Measurements from ENCODE around the gene C11orf16.
"Not testable (repeated sequence)": the region's sequence is repeated elsewhere in the genome, so short reads cannot be mapped to it uniquely, and the experiment has no call there.

C11orf16 gene

GRCh38 chr11:8935789-8936188 is 3.0 kb upstream of the C11orf16 start:
- DNase-seq, result not testable (repeated sequence)

DNA sequence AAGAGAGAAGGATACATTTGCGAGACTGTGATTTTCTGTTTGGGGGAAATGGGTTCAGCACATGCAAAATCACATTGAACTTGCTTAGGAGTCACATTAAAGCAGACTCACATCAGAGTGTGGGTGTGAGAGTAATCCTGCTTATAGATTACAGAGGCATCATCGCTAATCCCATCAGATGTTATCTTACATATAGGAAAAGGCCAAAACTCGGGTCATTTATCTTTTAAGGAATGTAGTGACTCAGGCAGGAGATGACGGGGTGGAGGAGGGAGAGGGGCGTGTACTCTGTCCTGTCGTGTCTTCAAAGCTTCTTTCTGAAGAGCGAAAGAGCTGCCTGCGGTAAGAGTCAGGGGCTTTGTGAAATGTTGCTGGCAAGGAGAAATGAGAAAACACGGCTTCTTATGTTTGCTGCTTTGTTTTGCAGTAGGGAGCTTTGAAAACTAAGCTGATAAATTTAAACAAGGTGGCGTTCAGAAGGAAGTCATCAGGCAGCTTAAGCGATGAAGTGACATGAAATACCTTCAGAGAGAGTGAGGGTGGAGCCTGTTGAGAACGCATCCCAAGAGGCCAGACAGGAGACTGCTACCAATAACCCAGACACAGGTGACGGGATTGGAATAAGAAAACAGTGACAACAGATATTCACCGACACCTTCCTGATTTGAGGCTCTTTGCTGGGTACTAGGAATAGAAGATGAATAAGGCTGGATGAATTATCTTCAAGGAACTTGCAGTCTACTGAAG is 2.2 kb upstream of the C11orf16 start:
- no peak for DNase-seq

DNA sequence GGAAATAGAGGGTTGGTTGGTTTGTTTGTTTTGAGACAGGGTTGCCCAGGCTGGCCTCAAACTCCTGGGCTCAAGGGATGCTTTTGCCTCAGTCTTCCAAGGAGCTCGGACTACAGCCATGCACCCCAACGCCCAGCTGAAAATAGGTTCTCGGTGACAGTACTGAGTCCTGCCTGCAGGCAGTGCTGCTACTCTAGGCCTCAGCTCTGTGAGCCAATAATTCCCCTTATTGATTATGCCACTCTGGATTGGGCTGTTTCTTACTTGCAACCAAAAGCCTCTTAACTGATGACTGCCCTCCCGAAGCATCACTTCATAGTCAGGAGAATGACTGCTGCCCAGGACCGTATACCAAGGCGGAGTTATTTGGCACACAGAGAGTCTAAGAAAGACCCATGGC is 1.2 kb upstream of the C11orf16 start:
- DNase-seq, result no peak

GRCh38 chr11:8930456-8931175 is 2.1 kb downstream of the C11orf16 start:
- no peak for DNase-seq

- no peak for DNase-seq
Observed at GRCh38 chr11:8928981-8929615, 3.6 kb downstream of the C11orf16 start.

GRCh38 chr11:8928205-8928604 is 4.5 kb downstream of the C11orf16 start:
- no peak for DNase-seq

- DNase-seq, result no peak
Observed at GRCh38 chr11:8927233-8927632, 5.5 kb downstream of the C11orf16 start.

DNA sequence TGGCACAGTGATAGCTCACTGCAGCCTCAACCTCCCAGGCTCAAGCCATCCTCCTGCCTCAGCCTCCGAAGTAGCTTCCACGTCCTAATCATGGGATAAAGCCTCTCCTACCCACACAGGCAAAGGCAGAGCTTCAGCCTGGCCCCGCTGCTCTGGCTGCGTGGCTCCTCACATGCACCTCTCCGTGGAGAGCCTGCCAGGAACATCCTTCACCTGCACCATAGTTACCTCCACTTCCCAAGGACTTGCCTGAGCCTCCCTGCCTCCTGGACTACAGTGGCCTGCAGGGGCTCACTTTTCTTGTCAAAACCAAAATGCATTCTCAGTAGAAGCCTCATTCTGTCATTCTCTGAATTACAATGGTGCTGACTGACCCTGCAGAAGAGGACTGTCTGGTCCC is 6.5 kb downstream of the C11orf16 start:
- no peak for DNase-seq

DNA sequence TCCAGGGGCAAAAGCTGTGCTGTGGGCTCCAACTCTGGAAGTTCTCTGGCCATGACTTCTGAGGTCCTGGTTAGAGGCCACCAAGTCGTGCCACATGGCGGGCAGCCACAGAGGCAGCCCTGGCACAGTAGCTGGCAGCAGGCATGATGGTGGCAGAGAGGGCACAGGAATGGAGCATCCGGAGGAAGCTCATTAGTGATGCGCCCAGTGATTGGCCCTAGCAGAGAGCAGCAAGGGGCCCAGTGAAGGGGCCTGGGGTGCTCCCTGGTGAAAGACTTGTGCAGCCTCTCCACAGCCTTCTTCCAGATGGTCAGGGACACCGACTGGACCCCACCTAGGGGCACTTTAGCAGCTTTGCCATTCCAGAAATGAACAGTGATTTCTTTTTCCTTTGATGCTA is 7.0 kb downstream of the C11orf16 start:
- no peak for DNase-seq

- no peak for DNase-seq
Observed at GRCh38 chr11:8922691-8923090, 10.1 kb downstream of the C11orf16 start.

DNA sequence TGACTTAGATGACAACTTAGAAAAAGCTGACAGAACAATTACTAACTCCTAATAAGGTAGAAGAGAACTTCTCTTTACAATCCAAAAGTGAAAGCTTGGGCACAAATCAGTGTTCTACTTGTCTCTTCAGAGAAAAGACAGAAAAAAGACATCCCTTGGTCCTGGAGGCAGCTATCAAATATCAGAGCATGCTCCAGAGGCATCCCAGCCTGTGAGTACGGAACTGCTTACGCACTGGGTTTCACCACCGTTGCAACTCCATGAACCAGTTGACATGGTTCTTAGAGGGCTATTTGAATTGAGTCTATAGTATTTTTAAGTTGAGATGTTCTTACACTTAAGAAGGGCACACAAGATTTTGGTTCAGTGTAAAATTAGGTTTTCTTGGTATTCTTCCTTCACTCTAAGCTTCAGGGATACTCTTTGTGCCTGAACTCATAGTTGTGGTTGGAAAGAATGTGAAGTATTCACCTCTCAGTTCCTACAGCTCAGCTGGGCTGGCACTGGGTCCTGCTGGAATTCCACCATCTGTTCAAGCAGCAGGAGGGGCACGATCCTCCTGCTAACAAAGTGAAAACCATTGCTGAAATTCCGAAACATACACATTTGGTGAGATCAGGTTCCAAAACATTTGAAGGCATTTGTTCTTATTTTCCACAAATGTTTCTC is 15.5 kb downstream of the C11orf16 start:
- no peak for DNase-seq

- DNase-seq, result no peak
Observed at GRCh38 chr11:8914661-8915018, 18.1 kb downstream of the C11orf16 start.

- DNase-seq, result peak in 3 of 5 donors; percentile 23 to 39 (median 24)
Observed at GRCh38 chr11:8913961-8914660, 18.6 kb downstream of the C11orf16 start.

DNA sequence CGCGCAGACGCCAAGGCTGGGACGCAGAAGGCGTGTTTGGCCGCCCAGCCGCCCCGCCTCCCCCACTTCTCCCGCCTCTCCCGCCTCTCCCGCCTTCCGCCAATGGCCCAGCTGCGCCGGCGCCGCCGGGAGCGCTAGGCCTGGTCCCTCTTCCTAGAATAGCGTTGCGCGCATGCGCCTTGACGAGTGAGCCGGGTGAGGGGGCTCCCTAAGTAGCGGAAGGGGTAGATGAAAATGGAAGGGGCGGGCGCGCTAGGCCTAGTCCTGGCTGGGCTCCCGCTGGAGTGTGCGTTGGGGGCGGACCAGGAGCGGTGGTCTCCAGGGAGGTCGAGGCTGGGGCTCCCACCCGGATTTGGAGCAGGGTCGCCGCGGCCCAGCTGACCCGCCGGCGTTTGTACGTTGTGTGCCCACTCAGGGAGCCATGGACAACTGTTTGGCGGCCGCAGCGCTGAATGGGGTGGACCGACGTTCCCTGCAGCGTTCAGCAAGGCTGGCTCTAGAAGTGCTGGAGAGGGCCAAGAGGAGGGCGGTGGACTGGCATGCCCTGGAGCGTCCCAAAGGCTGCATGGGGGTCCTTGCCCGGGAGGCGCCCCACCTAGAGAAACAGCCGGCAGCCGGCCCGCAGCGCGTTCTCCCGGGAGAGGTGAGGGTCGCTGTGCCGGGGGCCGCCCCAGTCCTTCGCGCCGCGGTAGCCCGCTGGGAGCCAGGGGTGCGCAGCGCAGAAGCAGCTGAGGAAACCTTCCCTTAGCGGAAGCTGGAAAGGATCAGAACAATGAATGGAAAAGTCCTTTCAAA is 21.5 kb downstream of the C11orf16 start, which contains the start of gene AKIP1:
Gene AKIP1, plus strand, starts transcription at position 161 of the 795 bp plus-strand sequence. Its CDS starts 261 bp downstream, at position 422.
- DNase-seq, result peak; percentile 70 to 84 (median 70)

GRCh38 chr11:8910649-8911026 is 22.1 kb downstream of the C11orf16 start:
- DNase-seq, result no peak

DNA sequence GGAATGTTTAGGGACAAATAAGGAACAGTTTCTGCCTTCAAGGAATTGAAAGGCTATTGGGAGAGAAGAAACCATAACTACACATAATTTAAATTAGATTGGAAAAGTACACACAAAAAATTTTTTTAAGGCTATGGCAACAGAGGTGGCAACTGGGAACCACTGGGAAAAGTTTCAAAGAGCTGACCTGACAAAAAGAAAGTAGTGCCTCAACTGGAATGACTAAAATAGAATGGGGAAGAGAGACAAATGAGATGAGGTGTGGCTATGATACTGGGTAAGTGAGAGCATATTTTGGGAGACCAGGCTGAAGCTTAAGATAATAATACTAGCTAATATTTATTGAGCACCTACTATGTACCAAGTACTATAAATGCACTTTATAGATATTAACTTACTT is 24.6 kb downstream of the C11orf16 start:
- no peak for DNase-seq

DNA sequence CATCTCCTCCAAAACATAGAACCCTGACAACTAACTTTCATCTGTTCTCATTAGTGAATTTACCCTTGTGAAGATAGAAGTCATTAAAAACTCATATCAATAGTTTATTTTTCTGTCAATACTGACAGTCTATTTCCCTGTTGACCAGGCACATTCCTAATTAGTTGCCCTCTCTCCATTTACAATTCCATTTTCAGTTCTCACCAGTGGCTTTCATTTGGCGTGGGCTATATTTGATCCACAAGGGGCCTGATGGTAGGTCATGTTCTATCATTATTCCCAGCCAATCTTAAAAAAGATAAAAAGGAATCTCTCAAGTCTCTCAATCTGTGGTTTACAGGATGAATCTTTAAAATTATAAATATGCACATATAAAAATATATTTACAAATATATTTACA is 25.6 kb downstream of the C11orf16 start:
- no peak for DNase-seq

GRCh38 chr11:8905528-8906165 is 27.1 kb downstream of the C11orf16 start:
- DNase-seq, result no peak

DNA sequence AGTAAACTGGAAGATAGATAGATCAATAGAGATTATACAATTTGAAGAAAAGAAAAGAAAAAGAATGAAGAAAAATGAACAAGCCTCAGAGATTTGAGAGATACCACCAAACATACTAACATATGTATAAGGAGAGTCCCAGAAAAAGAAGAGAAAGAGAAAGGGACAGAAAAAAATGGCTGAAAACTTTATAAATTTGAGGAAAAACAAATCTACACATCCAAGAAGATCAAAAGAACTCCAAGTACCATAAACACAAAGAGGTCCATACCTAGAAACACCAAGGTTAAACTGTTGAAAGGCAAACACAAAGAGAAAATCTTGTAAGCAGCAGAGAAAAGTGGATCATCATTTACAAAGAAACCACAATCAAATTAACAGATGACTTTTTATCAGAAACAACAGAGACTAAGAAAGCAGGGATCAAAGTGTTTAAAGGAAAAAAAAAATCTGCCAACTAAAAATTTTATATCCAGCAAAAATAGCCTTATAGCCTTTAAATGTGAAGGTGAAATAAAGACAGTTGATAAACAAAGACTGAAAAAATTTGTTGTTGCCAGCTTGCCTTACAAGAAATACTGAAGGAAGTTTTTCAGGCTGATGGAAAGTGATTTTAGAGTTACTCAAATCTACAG is 33.5 kb downstream of the C11orf16 start:
- no peak for DNase-seq

- DNase-seq, result not testable (repeated sequence)
Observed at GRCh38 chr11:8891185-8891584, 41.6 kb downstream of the C11orf16 start.

DNA sequence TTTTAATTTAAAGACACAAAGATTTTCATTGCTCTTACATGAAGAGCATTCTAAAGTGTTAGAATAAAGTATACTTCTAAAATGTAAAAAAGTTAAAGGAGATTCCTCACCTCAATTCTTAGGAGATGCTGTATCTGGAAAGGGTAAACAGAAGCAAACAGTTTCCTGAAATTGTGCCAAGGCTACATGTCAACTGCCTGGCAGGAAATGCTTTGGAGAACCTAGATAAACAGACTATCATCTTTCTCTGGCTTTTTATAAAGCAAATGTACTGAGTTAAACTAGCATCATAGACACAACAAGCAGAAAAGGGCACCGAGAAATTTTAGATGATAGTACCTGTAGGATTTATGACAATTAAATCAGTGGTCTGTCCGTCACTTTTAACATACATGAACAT is 46.4 kb downstream of the C11orf16 start:
- DNase-seq, result no peak

All from T-helper 1 cell (primary cell).